DOHH2 (cell line): ENCODE measurements around the gene METTL25.

Source experiments
- CTCF ChIP-seq: fragments of 200-600 bp; sonication (generic); IDR thresholded peaks from one replicate; pipeline ENCODE4 v1.5.1; 2014; ENCODE audit warnings: antibody characterized with exemption, mild to moderate bottlenecking, low read depth, low read length; ENCODE audit not compliant: poor library complexity, severe bottlenecking
- EZH2phosphoT487 ChIP-seq: fragments of 200-600 bp; sonication (generic); IDR thresholded peaks from 2 replicates; pipeline ENCODE4 v1.6.1; 2017; ENCODE audit warnings: borderline replicate concordance, mild to moderate bottlenecking, antibody characterized with exemption, low read length, moderate library complexity, mixed read lengths

DNA sequence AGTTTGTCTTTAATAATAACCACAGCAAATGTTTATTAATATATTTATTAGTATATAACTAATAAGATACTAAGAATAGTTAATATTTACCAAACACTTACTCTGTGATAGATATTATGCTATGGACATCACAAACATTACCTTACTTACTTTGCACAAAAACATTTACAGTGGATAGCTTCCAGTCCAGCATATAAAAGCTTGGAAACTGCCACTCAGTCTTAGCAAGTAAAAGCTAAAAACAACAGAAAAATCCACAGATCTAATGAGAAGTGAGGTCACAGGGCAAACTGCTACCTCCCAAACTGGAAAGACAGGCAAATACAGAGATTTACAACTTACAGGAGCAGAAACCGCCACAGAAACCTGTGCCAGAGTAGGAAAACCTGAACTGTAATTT, 99.8 kb downstream of the METTL25 start:
- TF ChIP-seq CTCF (no peak), EZH2phosphoT487 (no peak)
